ENCODE results near the gene ABCB8. TPM values are rescaled to one million over a fixed set of nuclear protein-coding genes. Genes with fewer than 3 reads are reported as not detected.

ABCB8 gene
- total RNA-seq, 1 experiment from 2014 or later = 44.2 TPM

- peak; percentile 100 for DNase-seq (ENCODE audit: low read depth)
Observed at GRCh38 chr7:151057989-151058780, 29.9 kb downstream of the ABCB8 start.

GRCh38 chr7:151058781-151059366 is 30.6 kb downstream of the ABCB8 start:
- peak; percentile 54 for DNase-seq (ENCODE audit: low read depth)

GRCh38 chr7:151059367-151060112 is 31.3 kb downstream of the ABCB8 start, which contains the start of gene SLC4A2:
SLC4A2 (plus strand) TSS chr7:151059589; CDS start chr7:151061988, 2,399 bp downstream.
- peak; percentile 92 for DNase-seq (ENCODE audit: low read depth)

GRCh38 chr7:151060113-151060415 is 31.8 kb downstream of the ABCB8 start:
- DNase-seq (ENCODE audit: low read depth) = peak; percentile 47

GRCh38 chr7:151060416-151061212 is 32.4 kb downstream of the ABCB8 start:
- DNase-seq (ENCODE audit: low read depth) = peak; percentile 67

- no peak for DNase-seq (ENCODE audit: low read depth)
Observed at GRCh38 chr7:151061213-151062110, 33.2 kb downstream of the ABCB8 start.

GRCh38 chr7:151062111-151062398 is 33.8 kb downstream of the ABCB8 start:
- DNase-seq (ENCODE audit: low read depth) = no peak

GRCh38 chr7:151062399-151063211 is 34.4 kb downstream of the ABCB8 start:
- DNase-seq (ENCODE audit: low read depth) = no peak

GRCh38 chr7:151063212-151063561 is 34.9 kb downstream of the ABCB8 start:
- no peak for DNase-seq (ENCODE audit: low read depth)

- DNase-seq (ENCODE audit: low read depth) = no peak
Observed at GRCh38 chr7:151064454-151064853, 36.2 kb downstream of the ABCB8 start.

- no peak for DNase-seq (ENCODE audit: low read depth)
Observed at GRCh38 chr7:151064993-151065392, 36.7 kb downstream of the ABCB8 start.

- DNase-seq (ENCODE audit: low read depth) = no peak
Observed at GRCh38 chr7:151065516-151065915, 37.3 kb downstream of the ABCB8 start.

- DNase-seq (ENCODE audit: low read depth) = no peak
Observed at GRCh38 chr7:151066273-151066974, 38.2 kb downstream of the ABCB8 start.

- no peak for DNase-seq (ENCODE audit: low read depth)
Observed at GRCh38 chr7:151068069-151068773, 40.0 kb downstream of the ABCB8 start.

- DNase-seq (ENCODE audit: low read depth) = no peak
Observed at GRCh38 chr7:151069841-151070573, 41.8 kb downstream of the ABCB8 start.

GRCh38 chr7:151070574-151070960 is 42.3 kb downstream of the ABCB8 start:
- no peak for DNase-seq (ENCODE audit: low read depth)

- DNase-seq (ENCODE audit: low read depth) = no peak
Observed at GRCh38 chr7:151071032-151071866, 43.0 kb downstream of the ABCB8 start.

All from Daoy (cell line).